OCI-LY7 (cell line): Measurements from ENCODE around the gene RNF208.
"Not testable (repeated sequence)": the region's sequence is repeated elsewhere in the genome, so short reads cannot be mapped to it uniquely, and the experiment has no call there.

Experiments
- CTCF ChIP-seq: fragments of 200-600 bp; sonication (generic); conservative IDR thresholded peaks from 2 replicates; pipeline ENCODE4 v1.5.1; 2014; ENCODE audit warnings: mild to moderate bottlenecking, antibody characterized with exemption, low read length, moderate library complexity, mixed read lengths
- EZH2phosphoT487 ChIP-seq: fragments of 200-600 bp; sonication (generic); IDR thresholded peaks from 2 replicates; pipeline ENCODE4 v1.6.1; 2018; ENCODE audit warnings: low read depth, borderline replicate concordance, mild to moderate bottlenecking, mixed run types, antibody characterized with exemption, low read length, moderate library complexity, mixed read lengths

- not testable (repeated sequence) for TF ChIP-seq EZH2phosphoT487, CTCF
Measured at GRCh38 chr9:137239541-137240200, 17.6 kb upstream of the RNF208 start.
